Heart left ventricle (tissue), 16 donors: ENCODE results near the gene RPUSD2. TPM values are rescaled to one million over a fixed set of nuclear protein-coding genes. Genes with fewer than 3 reads are reported as not detected.

Experiments used
- ATAC-seq, 4 donors: fragments of 200-7000 bp; cut with Tn5 transposase; one replicate each; pipeline ENCODE4 v1.9.1; 2020 to 2022; ENCODE audit warnings: moderate library complexity in 4 of 4, mild to moderate bottlenecking in 3 of 4, moderate number of reproducible peaks in 1 of 4
- DNase-seq, 5 donors: peaks; one replicate each; pipeline ENCODE4 v3.0.0-alpha.2; 2020
- H3K27ac ChIP-seq, 12 donors: fragments of 200-600 bp; sonication (generic) in 4 of 12; one replicate each; pipeline versions ENCODE4 v1.5.0 to v1.8.0; 2016 to 2022; ENCODE audit warnings: mild to moderate bottlenecking in 2 of 12
- H3K27me3 ChIP-seq, 9 donors: fragments of 200-600 bp; sonication (generic) in 2 of 9; one replicate each; pipeline versions ENCODE4 v1.5.1 to v1.8.0; 2016 to 2022; ENCODE audit warnings: mild to moderate bottlenecking in 3 of 9
- H3K36me3 ChIP-seq, 9 donors: fragments of 200-600 bp; sonication (generic) in 2 of 9; one replicate each; pipeline versions ENCODE4 v1.5.0 to v1.8.0; 2018 to 2022; ENCODE audit warnings: mild to moderate bottlenecking in 2 of 9
- H3K4me1 ChIP-seq, 12 donors: fragments of 200-600 bp; sonication (generic) in 4 of 12; one replicate each; pipeline versions ENCODE4 v1.5.0 to v1.8.0; 2016 to 2022; ENCODE audit warnings: mild to moderate bottlenecking in 3 of 12
- H3K4me3 ChIP-seq, 12 donors: fragments of 200-600 bp; sonication (generic) in 4 of 12; one replicate each; pipeline versions ENCODE4 v1.5.0 to v1.8.0; 2017 to 2022; ENCODE audit warnings: mild to moderate bottlenecking in 9 of 12, moderate library complexity in 4 of 12
- H3K9me3 ChIP-seq, 12 donors: fragments of 200-600 bp; sonication (generic) in 4 of 12; one replicate each; pipeline versions ENCODE4 v1.5.0 to v1.8.0; 2016 to 2022; ENCODE audit warnings: mild to moderate bottlenecking in 1 of 12
- POLR2A ChIP-seq, 2 donors: fragments of 450-650 bp; IDR thresholded peaks; one replicate each; pipeline ENCODE4 v1.6.1; 2017; ENCODE audit warnings: antibody characterized with exemption in 2 of 2, mild to moderate bottlenecking in 2 of 2, moderate library complexity in 2 of 2
- WGBS, 4 donors: extraction: QIAGEN DNeasy Blood & Tissue Kit in 2 of 4; methylation state at CpG; one replicate each; pipeline versions ENCODE4 v1.1.5 to v1.1.7; 2013 to 2018; 5-methylcytosine and 5-hydroxymethylcytosine counted together
- intact Hi-C, 10 donors: fragments of 100-400 bp; cut with DNase I; formaldehyde crosslinking; loops; one replicate each; pipeline versions ENCODE4 v1.11.1 to v1.14.2; 2022
- polyA plus RNA-seq, 2 donors: library from polyadenylated mRNA; stranded (reverse); fragments of 200-250 nt; gene quantifications; one replicate each; pipeline ENCODE4 v1.2.3, GENCODE V29; 2013
- total RNA-seq, 9 donors: library from RNA; depleted of rRNA in 2 of 9; stranded (reverse); fragments of >200 nt in 2 of 9; fragmentation: NEBNext Ultra II Directional in 3 of 9; extraction: Animal tissue kit (Norgen Biotek cat#: 25700) in 3 of 9; gene quantifications; one replicate each; pipeline versions ENCODE4 v1.1.0 to v1.2.4, GENCODE V29; 2016 to 2023
- TF ChIP-seq, protein P1 (sequence below), 12 donors: fragments of 200-600 bp; sonication (generic) in 4 of 12; IDR thresholded peaks; one replicate each; pipeline versions ENCODE4 v1.5.0 to v1.8.0; 2018 to 2022; ENCODE audit warnings: antibody characterized with exemption in 12 of 12, mild to moderate bottlenecking in 5 of 12
- donor health status: ischemic (EF 13 %, LVEDD 7.1; RV severe dilation, severe dysfunction).
- donor health status: healthy with polysubstance abuse.
- donor health status: DM: no; HTN: yes; CAD: no.
- donor health status: DM: no; HTN: no; CAD: no.
- donor health status: ischemic (EF 25% LVEDD 6.9; RV normal size, moderate dysfunction).
- donor health status: ischemic (EF 25% LVEDD 5.7; RV mildly dilated, moderate dysfunction).
- donor health status: healthy.
- donor health status: DM: yes; HTN: yes; CAD: no.
- donor health status: ischemic (EF 35%, LVEDD 5.7; RV mildly dilated, moderate dysfunction).
- donor health status: nonischemic (EF 11% LVEDD 7.7; RV severe dilation, severe dysfunction).
- donor health status: DM: yes; HTN: yes; CAD: no.
- donor health status: PGD.
- donor health status: ischemic (EF 29% LVEDD 5.4; RV normal size, mild dysfunction).
- donor health status: nonischemic (EF 23%, LVEDD 6.1; RV moderate dilation, normal function).

The RPUSD2 gene
- total and polyA plus RNA-seq, 11 donors, result 5.8 to 11.0 (median 9.0) TPM

DNA sequence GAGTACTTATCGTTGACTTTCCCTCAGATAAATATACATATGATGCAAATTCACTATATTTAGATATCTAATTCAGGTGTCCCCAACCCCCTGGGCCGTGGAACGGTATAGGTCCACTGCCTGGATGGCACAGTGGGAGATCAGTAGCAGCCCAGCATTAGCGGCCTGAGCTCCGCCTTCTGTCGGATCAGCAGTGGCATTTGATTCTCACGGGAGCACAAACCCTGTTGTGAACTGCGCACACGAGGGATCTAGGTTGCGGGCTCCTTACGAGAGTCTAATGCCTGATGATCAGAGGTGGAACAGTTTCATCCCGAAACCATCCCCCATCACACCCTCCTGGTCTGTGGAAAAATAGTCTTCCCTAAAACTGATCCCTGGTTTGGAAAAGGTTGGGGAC, 31.9 kb downstream of the RPUSD2 start:
- no peak for DNase-seq
- intact Hi-C loops, result no loop called here
- 63 to 79% (median 76%) methylated on average over 12 of the region's 12 CpGs for WGBS, 4 donors
- Histone ChIP-seq H3K4me3 (no peak overlapping the region), H3K36me3 (peaks cover 0 to 4% (median 0%) of the 10 kb centered on the region in 9 donors), H3K27ac (no peak overlapping the region), H3K4me1 (no peaks in the 10 kb centered on the region), H3K9me3 (no peaks in the 10 kb centered on the region), H3K27me3 (no peaks in the 10 kb centered on the region)
- no peak for ATAC-seq
- TF ChIP-seq POLR2A (IDR thresholded peaks at IDR 0.05), result no peak
- TF ChIP-seq, protein P1, sequence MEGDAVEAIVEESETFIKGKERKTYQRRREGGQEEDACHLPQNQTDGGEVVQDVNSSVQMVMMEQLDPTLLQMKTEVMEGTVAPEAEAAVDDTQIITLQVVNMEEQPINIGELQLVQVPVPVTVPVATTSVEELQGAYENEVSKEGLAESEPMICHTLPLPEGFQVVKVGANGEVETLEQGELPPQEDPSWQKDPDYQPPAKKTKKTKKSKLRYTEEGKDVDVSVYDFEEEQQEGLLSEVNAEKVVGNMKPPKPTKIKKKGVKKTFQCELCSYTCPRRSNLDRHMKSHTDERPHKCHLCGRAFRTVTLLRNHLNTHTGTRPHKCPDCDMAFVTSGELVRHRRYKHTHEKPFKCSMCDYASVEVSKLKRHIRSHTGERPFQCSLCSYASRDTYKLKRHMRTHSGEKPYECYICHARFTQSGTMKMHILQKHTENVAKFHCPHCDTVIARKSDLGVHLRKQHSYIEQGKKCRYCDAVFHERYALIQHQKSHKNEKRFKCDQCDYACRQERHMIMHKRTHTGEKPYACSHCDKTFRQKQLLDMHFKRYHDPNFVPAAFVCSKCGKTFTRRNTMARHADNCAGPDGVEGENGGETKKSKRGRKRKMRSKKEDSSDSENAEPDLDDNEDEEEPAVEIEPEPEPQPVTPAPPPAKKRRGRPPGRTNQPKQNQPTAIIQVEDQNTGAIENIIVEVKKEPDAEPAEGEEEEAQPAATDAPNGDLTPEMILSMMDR (IDR thresholded peaks at IDR 0.05), result no peak

DNA sequence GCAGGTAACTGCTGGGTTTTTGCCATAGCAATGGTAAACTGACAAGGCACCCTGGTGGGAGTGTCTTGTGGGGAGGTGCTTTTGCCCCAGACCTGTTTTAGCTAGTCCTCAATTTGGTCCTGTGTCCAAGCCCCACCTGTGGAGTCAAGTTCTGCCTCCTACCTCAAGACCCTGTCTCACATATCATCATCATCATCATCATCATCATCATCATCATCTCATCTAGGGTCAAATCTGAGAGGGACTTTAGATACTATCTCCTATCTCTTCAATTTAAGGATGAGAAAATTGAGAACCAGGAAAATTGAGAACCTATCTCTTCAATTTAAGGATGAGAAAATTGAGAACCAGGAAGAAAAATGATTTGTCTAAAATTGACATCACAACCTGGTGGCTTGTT, 34.8 kb downstream of the RPUSD2 start:
- Histone ChIP-seq H3K36me3 (peaks cover 0 to 11% (median 0%) of the 10 kb centered on the region in 9 donors), H3K27ac (no peak overlapping the region), H3K4me3 (no peak overlapping the region), H3K4me1 (no peaks in the 10 kb centered on the region), H3K27me3 (no peaks in the 10 kb centered on the region), H3K9me3 (no peaks in the 10 kb centered on the region)
- intact Hi-C loops, result no loop called here
- ATAC-seq, result no peak
- no peak for DNase-seq
- TF ChIP-seq POLR2A (IDR thresholded peaks at IDR 0.05), result no peak

DNA sequence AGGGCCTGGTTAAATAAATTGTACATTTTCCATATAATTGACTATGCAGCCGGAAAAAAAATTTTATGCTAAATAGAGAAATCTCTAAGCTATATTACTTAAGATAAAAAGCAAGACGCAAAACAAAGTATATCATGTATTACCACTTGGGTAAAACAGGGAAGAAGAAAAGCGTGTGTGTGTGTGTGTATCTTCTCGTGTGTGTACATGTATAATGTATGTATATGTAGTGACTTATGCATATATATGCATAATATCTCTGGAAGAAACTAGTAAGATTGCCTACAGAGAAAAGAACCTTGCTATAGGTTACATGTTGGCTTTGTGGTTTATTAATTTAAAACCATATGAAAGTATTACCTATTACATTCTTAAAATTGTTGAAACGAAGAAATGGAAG, 44.0 kb downstream of the RPUSD2 start:
- intact Hi-C loops, result no loop called here
- 78 to 89% (median 86%) methylated on average over 5 of the region's 5 CpGs for WGBS, 4 donors
- DNase-seq (no peak), ATAC-seq (no peak)
- Histone ChIP-seq H3K27me3 (no peaks in the 10 kb centered on the region), H3K27ac (no peak overlapping the region), H3K4me3 (no peak overlapping the region), H3K4me1 (peaks cover 0 to 4% (median 0%) of the 10 kb centered on the region in 12 donors), H3K36me3 (no peaks in the 10 kb centered on the region), H3K9me3 (no peaks in the 10 kb centered on the region)
- TF ChIP-seq POLR2A (IDR thresholded peaks at IDR 0.05), result no peak
- TF ChIP-seq, protein P1 (IDR thresholded peaks at IDR 0.05), result no peak

DNA sequence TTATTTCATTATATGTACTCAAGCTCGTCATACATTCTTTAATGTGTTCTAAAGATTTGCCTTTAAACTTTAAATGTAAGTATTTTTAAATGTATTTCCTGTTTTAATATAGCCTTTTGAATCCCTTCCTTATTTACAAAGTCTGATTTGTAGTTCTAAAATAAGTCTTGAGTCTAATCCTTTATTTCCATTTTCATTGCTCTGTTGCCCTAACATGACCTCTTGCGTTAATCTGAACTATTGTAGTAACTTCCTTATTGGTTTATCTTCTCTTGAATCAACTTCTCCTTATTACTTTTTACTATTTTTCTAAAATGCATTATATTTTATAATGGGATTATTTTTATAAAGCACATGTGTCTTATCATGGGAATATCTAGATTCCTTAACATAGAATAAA, 48.9 kb downstream of the RPUSD2 start:
- no peak overlapping the region for H3K27ac ChIP-seq
- TF ChIP-seq, protein P1 (IDR thresholded peaks at IDR 0.05), result no peak
- TF ChIP-seq POLR2A (IDR thresholded peaks at IDR 0.05), result no peak
- ATAC-seq (no peak), DNase-seq (no peak)
- no peaks in the 10 kb centered on the region for H3K9me3 ChIP-seq
- H3K4me1 ChIP-seq, result peaks cover 0 to 4% (median 0%) of the 10 kb centered on the region in 12 donors
- H3K27me3 ChIP-seq, result no peaks in the 10 kb centered on the region
- intact Hi-C loops, result no loop called here
- 71 to 81% (median 79%) methylated on average over 2 of the region's 2 CpGs for WGBS, 4 donors
- H3K36me3 ChIP-seq, result no peaks in the 10 kb centered on the region
- no peak overlapping the region for H3K4me3 ChIP-seq

DNA sequence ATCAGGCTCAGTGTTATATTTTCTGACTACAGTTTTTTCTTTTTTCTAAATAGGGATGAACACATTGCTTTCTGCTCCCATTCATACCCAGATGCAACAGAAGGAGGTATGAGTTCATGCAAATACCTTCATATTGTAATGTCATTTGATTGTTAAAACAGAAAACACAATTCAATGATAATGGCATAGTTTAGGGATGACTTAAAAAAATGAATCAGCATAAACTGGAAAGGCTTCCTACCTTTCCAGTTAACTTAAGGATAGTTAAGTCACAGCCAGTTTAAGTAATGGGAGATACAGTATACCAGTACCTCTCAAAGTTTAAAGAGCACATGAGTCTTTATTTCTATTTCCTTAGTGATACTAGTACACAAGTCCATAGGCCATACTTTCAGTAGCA, 49.8 kb downstream of the RPUSD2 start:
- Histone ChIP-seq H3K27me3 (no peaks in the 10 kb centered on the region), H3K27ac (no peak overlapping the region), H3K36me3 (no peaks in the 10 kb centered on the region), H3K4me3 (no peak overlapping the region), H3K9me3 (no peaks in the 10 kb centered on the region), H3K4me1 (peaks cover 0 to 4% (median 0%) of the 10 kb centered on the region in 12 donors)
- ATAC-seq (no peak), DNase-seq (no peak)
- TF ChIP-seq, protein P1 (IDR thresholded peaks at IDR 0.05), result no peak
- TF ChIP-seq POLR2A (IDR thresholded peaks at IDR 0.05), result no peak
- intact Hi-C loops, result no loop called here
